Choroid plexus epithelial cell (primary cell): Measurements from ENCODE around the gene LRFN2.

Experiments
- DNase-seq: peaks from one replicate; pipeline ENCODE4 v3.0.0-alpha.2; 2010; ENCODE audit warnings: low read depth
- H3K4me3 ChIP-seq: 2 replicates; pipeline ENCODE4 v1.5.1; 2011; ENCODE audit warnings: low read depth, mild to moderate bottlenecking, control low read depth, low read length, moderate library complexity
- CTCF ChIP-seq: conservative IDR thresholded peaks from 2 replicates; pipeline ENCODE4 v1.5.1; 2011; ENCODE audit warnings: low read depth, mild to moderate bottlenecking, control low read depth, inconsistent platforms, low read length, moderate library complexity

Gene LRFN2

GRCh38 chr6:40395066-40395697 is 192.0 kb downstream of the LRFN2 start:
- TF ChIP-seq CTCF = no peak
- DNase-seq = no peak
- H3K4me3 ChIP-seq = no peak overlapping the region

- no peak for TF ChIP-seq CTCF
- no peak overlapping the region for H3K4me3 ChIP-seq
- no peak for DNase-seq
Observed at GRCh38 chr6:40394381-40394780, 192.8 kb downstream of the LRFN2 start.

GRCh38 chr6:40393641-40394040 is 193.5 kb downstream of the LRFN2 start:
- DNase-seq = no peak
- no peak overlapping the region for H3K4me3 ChIP-seq
- TF ChIP-seq CTCF = no peak

GRCh38 chr6:40392589-40392988 is 194.6 kb downstream of the LRFN2 start:
- no peak for TF ChIP-seq CTCF
- H3K4me3 ChIP-seq = no peak overlapping the region
- DNase-seq = no peak

GRCh38 chr6:40391851-40392517 is 195.2 kb downstream of the LRFN2 start:
- TF ChIP-seq CTCF = no peak
- no peak for DNase-seq
- no peak overlapping the region for H3K4me3 ChIP-seq

GRCh38 chr6:40391086-40391485 is 196.1 kb downstream of the LRFN2 start:
- DNase-seq = no peak
- H3K4me3 ChIP-seq = no peak overlapping the region
- no peak for TF ChIP-seq CTCF

GRCh38 chr6:40390144-40390800 is 196.9 kb downstream of the LRFN2 start:
- TF ChIP-seq CTCF = no peak
- no peak overlapping the region for H3K4me3 ChIP-seq
- no peak for DNase-seq
